Small intestine (tissue), 7 donors: ENCODE data around the gene ZMYND11. TPM values are rescaled to one million over a fixed set of nuclear protein-coding genes. Genes with fewer than 3 reads are reported as not detected.

Experiments
- DNase-seq, 2 donors: peaks; one replicate each; pipeline versions ENCODE4 v3.0.0 to v3.0.0-alpha.2; 2013
- FAIRE-seq: peaks from 2 replicates; lab custom pipeline; 2012; peaks lifted over from hg19 to GRCh38; lab: Jason Lieb, UNC
- H3K27ac ChIP-seq, 3 donors: one replicate each; pipeline ENCODE4 v1.5.1; 2013; ENCODE audit warnings: low read length in 2 of 3, mild to moderate bottlenecking in 2 of 3, control low read depth in 1 of 3, inconsistent platforms in 1 of 3, low read depth in 1 of 3, moderate library complexity in 1 of 3
- H3K27me3 ChIP-seq, 3 donors: one replicate each; pipeline ENCODE4 v1.6.1; 2013; ENCODE audit warnings: low read length in 3 of 3, inconsistent platforms in 1 of 3; ENCODE audit not compliant: control insufficient read depth in 3 of 3, insufficient read depth in 3 of 3
- H3K36me3 ChIP-seq, 3 donors: one replicate each; pipeline ENCODE4 v1.6.1; 2013; ENCODE audit warnings: low read length in 3 of 3, inconsistent platforms in 1 of 3, low read depth in 1 of 3, mild to moderate bottlenecking in 1 of 3, moderate library complexity in 1 of 3; ENCODE audit not compliant: control insufficient read depth in 3 of 3, insufficient read depth in 2 of 3
- H3K4me1 ChIP-seq, 3 donors: one replicate each; pipeline ENCODE4 v1.6.1; 2013; ENCODE audit warnings: low read length in 2 of 3, inconsistent platforms in 1 of 3, low read depth in 1 of 3, mild to moderate bottlenecking in 1 of 3, moderate library complexity in 1 of 3; ENCODE audit not compliant: control insufficient read depth in 3 of 3, insufficient read depth in 2 of 3
- H3K4me3 ChIP-seq, 3 donors: one replicate each; pipeline ENCODE4 v1.5.1; 2013; ENCODE audit warnings: low read length in 3 of 3, control low read depth in 1 of 3, inconsistent platforms in 1 of 3, low read depth in 1 of 3, mild to moderate bottlenecking in 1 of 3, moderate library complexity in 1 of 3
- H3K9me3 ChIP-seq, 2 donors: one replicate each; pipeline ENCODE4 v1.6.1; 2013; ENCODE audit warnings: low read depth in 1 of 2, low read length in 1 of 2; ENCODE audit not compliant: control insufficient read depth in 2 of 2, insufficient read depth in 1 of 2
- WGBS, 3 donors: extraction: QIAGEN DNeasy Blood & Tissue Kit; methylation state at CpG; one replicate each; pipeline ENCODE4 v1.1.7; 2013; 5-methylcytosine and 5-hydroxymethylcytosine counted together
- polyA plus RNA-seq, 4 donors: library from polyadenylated mRNA; stranded (reverse) in 3 of 4; unstranded in 1 of 4; fragments of 200-250 nt in 3 of 4; fragments of 120-200 nt in 1 of 4; gene quantifications; one replicate each; pipeline versions ENCODE4 v1.2.1 to v1.2.3, GENCODE V29; 2013
- donor health status: healthy with polysubstance abuse.
- donor health status: control.
- donor health status: control.
- donor health status: Bipolar disorder and iron deficiency.
- donor health status: healthy.

The ZMYND11 gene
- polyA plus RNA-seq, 4 donors: 21.7 to 57.6 (median 27.0) TPM

GRCh38 chr10:112246-112645, 23.0 kb upstream of the ZMYND11 start:
- H3K27ac ChIP-seq: no peak overlapping the region
- H3K36me3 ChIP-seq: no peaks in the 10 kb centered on the region
- WGBS, 3 donors: 25 to 42% (median 25%) methylated on average over 3 of the region's 3 CpGs
- DNase-seq (peak in 1 of 2 donors; percentile 66), FAIRE-seq (no peak)
- H3K27me3 ChIP-seq: no peaks in the 10 kb centered on the region
- no peak overlapping the region for H3K4me3 ChIP-seq
- H3K4me1 ChIP-seq: no peaks in the 10 kb centered on the region
- no peaks in the 10 kb centered on the region for H3K9me3 ChIP-seq

- H3K27ac ChIP-seq: no peak overlapping the region
- H3K9me3 ChIP-seq: peaks cover 0 to 2% of the 10 kb centered on the region in 2 donors
- 50 to 82% (median 53%) methylated on average over 1 of the region's 1 CpG for WGBS, 3 donors
- no peaks in the 10 kb centered on the region for H3K36me3 ChIP-seq
- no peaks in the 10 kb centered on the region for H3K27me3 ChIP-seq
- no peak for DNase-seq
- no peak overlapping the region for H3K4me3 ChIP-seq
- FAIRE-seq: no peak
- no peaks in the 10 kb centered on the region for H3K4me1 ChIP-seq
Observed at GRCh38 chr10:124874-125273, 10.4 kb upstream of the ZMYND11 start.

GRCh38 chr10:127612-128432, 7.4 kb upstream of the ZMYND11 start:
- no peak for FAIRE-seq
- no peaks in the 10 kb centered on the region for H3K4me1 ChIP-seq
- H3K27ac ChIP-seq: no peak overlapping the region
- H3K36me3 ChIP-seq: no peaks in the 10 kb centered on the region
- WGBS, 3 donors: 59 to 88% (median 83%) methylated on average over 9 of the region's 9 CpGs
- peak in 1 of 2 donors; percentile 18 for DNase-seq
- no peak overlapping the region for H3K4me3 ChIP-seq
- no peaks in the 10 kb centered on the region for H3K9me3 ChIP-seq
- no peaks in the 10 kb centered on the region for H3K27me3 ChIP-seq

DNA sequence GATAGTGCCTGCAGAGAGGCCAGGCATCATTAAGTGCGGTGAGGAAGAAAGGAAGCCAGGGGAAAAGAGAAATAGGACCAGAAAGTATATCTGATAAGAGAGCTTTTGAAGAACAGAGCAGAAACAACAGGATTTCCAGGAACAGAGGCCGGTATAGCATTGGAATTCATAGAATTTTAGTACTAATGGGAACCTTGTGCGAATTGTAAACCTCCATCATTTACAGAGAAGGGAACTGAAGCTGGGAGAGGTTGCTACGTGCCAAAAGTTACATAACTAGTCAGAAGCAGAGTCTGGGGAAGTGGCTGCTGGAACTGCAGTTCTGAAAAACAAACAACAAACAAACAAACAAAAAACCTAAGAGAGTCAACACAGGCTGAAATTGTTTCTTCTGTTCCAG, 5.4 kb upstream of the ZMYND11 start:
- no peak overlapping the region for H3K27ac ChIP-seq
- no peaks in the 10 kb centered on the region for H3K27me3 ChIP-seq
- no peak for DNase-seq
- 50 to 75% (median 65%) methylated on average over 4 of the region's 4 CpGs for WGBS, 3 donors
- H3K4me3 ChIP-seq: no peak overlapping the region
- H3K36me3 ChIP-seq: no peaks in the 10 kb centered on the region
- no peaks in the 10 kb centered on the region for H3K4me1 ChIP-seq
- H3K9me3 ChIP-seq: no peaks in the 10 kb centered on the region
- FAIRE-seq: no peak

GRCh38 chr10:132946-133898, 2.0 kb upstream of the ZMYND11 start:
- Histone ChIP-seq H3K4me3 (no peak overlapping the region), H3K9me3 (no peaks in the 10 kb centered on the region), H3K36me3 (no peaks in the 10 kb centered on the region), H3K27ac (no peak overlapping the region), H3K4me1 (peaks cover 0 to 5% (median 2%) of the 10 kb centered on the region in 3 donors), H3K27me3 (no peaks in the 10 kb centered on the region)
- FAIRE-seq: no peak
- DNase-seq: no peak
- 77 to 83% (median 79%) methylated on average over 10 of the region's 10 CpGs for WGBS, 3 donors

GRCh38 chr10:134247-135131, 766 bp upstream of the ZMYND11 start:
- H3K27me3 ChIP-seq: no peaks in the 10 kb centered on the region
- H3K4me3 ChIP-seq: peak overlapping the region; percentile 68 to 90 (median 87)
- FAIRE-seq (no peak), DNase-seq (peak; percentile 51 to 77)
- no peaks in the 10 kb centered on the region for H3K9me3 ChIP-seq
- H3K27ac ChIP-seq: peak overlapping the region; percentile 59 to 98 (median 98)
- peaks cover 0 to 5% (median 2%) of the 10 kb centered on the region in 3 donors for H3K4me1 ChIP-seq
- H3K36me3 ChIP-seq: no peaks in the 10 kb centered on the region
- WGBS, 3 donors: 0 to 1% (median 1%) methylated on average over 66 to 84 of the region's 84 CpGs

GRCh38 chr10:135601-136464, 578 bp downstream of the ZMYND11 start:
- Histone ChIP-seq H3K4me3 (peak overlapping the region; percentile 81 to 90 (median 87)), H3K27ac (peak overlapping the region; percentile 89 to 98 (median 98)), H3K27me3 (no peaks in the 10 kb centered on the region), H3K4me1 (peaks cover 0 to 5% (median 2%) of the 10 kb centered on the region in 3 donors), H3K9me3 (no peaks in the 10 kb centered on the region), H3K36me3 (no peaks in the 10 kb centered on the region)
- WGBS, 3 donors: 0% methylated on average over 34 to 112 of the region's 112 CpGs
- FAIRE-seq (no peak), DNase-seq (peak; percentile 74 to 87)
